SK-N-SH treated with all-trans-retinoic acid at 6 μM for 48 hours (cell line): ENCODE data around the gene SEC31A.
A peak's percentile ranks its signal among the peaks of the same experiment; 100 is the strongest.

ENCODE experiments used
- ATAC-seq: fragments of 200-7000 bp; cut with Tn5 transposase; 3 replicates; pipeline ENCODE4 v1.9.1; 2020; ENCODE audit warnings: mild to moderate bottlenecking, moderate library complexity
- ARNTL ChIP-seq: fragments of 450-650 bp; formaldehyde crosslinking; IDR thresholded peaks from 2 replicates; pipeline ENCODE4 v1.5.0; 2020; ENCODE audit warnings: low read depth, mild to moderate bottlenecking, moderate library complexity, borderline replicate concordance
- BACH2 ChIP-seq: fragments of 250-450 bp; sonication (Bioruptor Pico); IDR thresholded peaks from 2 replicates; pipeline ENCODE4 v1.9.0; 2021; ENCODE audit warnings: mild to moderate bottlenecking, borderline replicate concordance
- ESRRG ChIP-seq: fragments of 250-450 bp; sonication (Bioruptor Pico); IDR thresholded peaks from 2 replicates; pipeline ENCODE4 v1.6.1; 2021; ENCODE audit warnings: mild to moderate bottlenecking
- GLIS3 ChIP-seq: fragments of 250-450 bp; sonication (Bioruptor Pico); IDR thresholded peaks from 2 replicates; pipeline ENCODE4 v1.5.0; 2020; ENCODE audit warnings: mild to moderate bottlenecking, moderate library complexity
- ISL1 ChIP-seq: fragments of 250-450 bp; sonication (Bioruptor Pico); IDR thresholded peaks from 2 replicates; pipeline ENCODE4 v2.1.2; 2022; ENCODE audit warnings: mild to moderate bottlenecking, moderate library complexity
- OSR1 ChIP-seq: fragments of 250-450 bp; sonication (Bioruptor Pico); IDR thresholded peaks from 2 replicates; pipeline ENCODE4 v1.8.0; 2022; ENCODE audit warnings: moderate library complexity, mild to moderate bottlenecking, inconsistent platforms
- PPARA ChIP-seq: fragments of 250-450 bp; sonication (Bioruptor Pico); IDR thresholded peaks from 2 replicates; pipeline ENCODE4 v1.5.0; 2020; ENCODE audit warnings: mild to moderate bottlenecking, borderline replicate concordance
- SNAI2 ChIP-seq: fragments of 250-450 bp; sonication (Bioruptor Pico); IDR thresholded peaks from 2 replicates; pipeline ENCODE4 v1.5.0; 2020; ENCODE audit warnings: mild to moderate bottlenecking, moderate library complexity
- TOX ChIP-seq: fragments of 250-450 bp; sonication (Bioruptor Pico); IDR thresholded peaks from 2 replicates; pipeline ENCODE4 v1.8.0; 2021; ENCODE audit warnings: mild to moderate bottlenecking, moderate library complexity, borderline replicate concordance
- ZC3H10 ChIP-seq: fragments of 250-450 bp; sonication (Bioruptor Pico); IDR thresholded peaks from 2 replicates; pipeline ENCODE4 v1.5.1; 2021; ENCODE audit warnings: mild to moderate bottlenecking, moderate library complexity
- ZFP3 ChIP-seq: fragments of 250-450 bp; sonication (Bioruptor Pico); IDR thresholded peaks from 2 replicates; pipeline ENCODE4 v1.5.0; 2020; ENCODE audit warnings: mild to moderate bottlenecking, moderate library complexity
- ZFP30 ChIP-seq: fragments of 450-650 bp; formaldehyde crosslinking; IDR thresholded peaks from 2 replicates; pipeline ENCODE4 v1.5.0; 2022; ENCODE audit warnings: mild to moderate bottlenecking, moderate library complexity
- ZNF70 ChIP-seq: fragments of 450-650 bp; formaldehyde crosslinking; IDR thresholded peaks from 2 replicates; pipeline ENCODE4 v1.5.0; 2020; ENCODE audit warnings: mild to moderate bottlenecking, moderate library complexity
- TF ChIP-seq, protein P1 (sequence below): fragments of 250-450 bp; sonication (Bioruptor Pico); IDR thresholded peaks from 2 replicates; pipeline ENCODE4 v1.8.0; 2021; ENCODE audit warnings: low read depth, mild to moderate bottlenecking, moderate library complexity, borderline replicate concordance
- TF ChIP-seq, protein P2 (sequence below): fragments of 250-450 bp; sonication (Bioruptor Pico); IDR thresholded peaks from 2 replicates; pipeline ENCODE4 v1.5.1; 2020; ENCODE audit warnings: low read depth, mild to moderate bottlenecking, moderate library complexity
- TF ChIP-seq, protein P3 (sequence below): fragments of 250-450 bp; sonication (Bioruptor Pico); IDR thresholded peaks from 2 replicates; pipeline ENCODE4 v1.5.0; 2020; ENCODE audit warnings: mild to moderate bottlenecking, moderate library complexity
- TF ChIP-seq, protein P4 (sequence below): fragments of 250-450 bp; sonication (Bioruptor Pico); IDR thresholded peaks from 2 replicates; pipeline ENCODE4 v1.5.1; 2021; ENCODE audit warnings: mild to moderate bottlenecking, moderate library complexity

SEC31A gene

DNA sequence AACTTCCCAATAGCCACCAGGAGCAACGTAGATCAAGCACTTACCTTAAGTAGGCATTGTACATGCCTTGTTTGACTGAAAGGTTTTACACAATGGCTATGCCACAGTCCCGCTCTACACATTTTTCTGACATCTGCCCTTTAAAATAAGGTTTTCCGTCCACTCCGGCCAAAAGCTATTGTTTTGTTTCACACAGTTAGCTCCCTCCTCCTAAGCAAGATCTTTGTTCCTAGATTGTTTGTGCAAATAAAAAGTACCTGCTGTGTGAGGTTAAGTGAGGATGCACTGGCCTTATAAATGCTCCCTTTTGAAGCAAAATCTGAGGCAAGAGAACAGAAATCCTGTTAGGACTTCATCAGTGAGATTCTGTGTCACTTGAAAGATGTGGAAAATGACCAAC lies 104.1 kb downstream of the SEC31A start:
- TF ChIP-seq, protein P1, sequence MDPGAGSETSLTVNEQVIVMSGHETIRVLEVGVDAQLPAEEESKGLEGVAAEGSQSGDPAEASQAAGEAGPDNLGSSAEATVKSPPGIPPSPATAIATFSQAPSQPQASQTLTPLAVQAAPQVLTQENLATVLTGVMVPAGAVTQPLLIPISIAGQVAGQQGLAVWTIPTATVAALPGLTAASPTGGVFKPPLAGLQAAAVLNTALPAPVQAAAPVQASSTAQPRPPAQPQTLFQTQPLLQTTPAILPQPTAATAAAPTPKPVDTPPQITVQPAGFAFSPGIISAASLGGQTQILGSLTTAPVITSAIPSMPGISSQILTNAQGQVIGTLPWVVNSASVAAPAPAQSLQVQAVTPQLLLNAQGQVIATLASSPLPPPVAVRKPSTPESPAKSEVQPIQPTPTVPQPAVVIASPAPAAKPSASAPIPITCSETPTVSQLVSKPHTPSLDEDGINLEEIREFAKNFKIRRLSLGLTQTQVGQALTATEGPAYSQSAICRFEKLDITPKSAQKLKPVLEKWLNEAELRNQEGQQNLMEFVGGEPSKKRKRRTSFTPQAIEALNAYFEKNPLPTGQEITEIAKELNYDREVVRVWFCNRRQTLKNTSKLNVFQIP (CRISPR knock-in tag) = no peak
- TF ChIP-seq PPARA (CRISPR knock-in tag) (no peak), OSR1 (CRISPR knock-in tag) (no peak), ZNF70 (CRISPR knock-in tag) (no peak), ZFP30 (CRISPR knock-in tag) (no peak), ISL1 (CRISPR knock-in tag) (no peak), GLIS3 (CRISPR knock-in tag) (no peak), SNAI2 (CRISPR knock-in tag) (no peak), ESRRG (CRISPR knock-in tag) (no peak), ZFP3 (CRISPR knock-in tag) (no peak)
- TF ChIP-seq, protein P2, sequence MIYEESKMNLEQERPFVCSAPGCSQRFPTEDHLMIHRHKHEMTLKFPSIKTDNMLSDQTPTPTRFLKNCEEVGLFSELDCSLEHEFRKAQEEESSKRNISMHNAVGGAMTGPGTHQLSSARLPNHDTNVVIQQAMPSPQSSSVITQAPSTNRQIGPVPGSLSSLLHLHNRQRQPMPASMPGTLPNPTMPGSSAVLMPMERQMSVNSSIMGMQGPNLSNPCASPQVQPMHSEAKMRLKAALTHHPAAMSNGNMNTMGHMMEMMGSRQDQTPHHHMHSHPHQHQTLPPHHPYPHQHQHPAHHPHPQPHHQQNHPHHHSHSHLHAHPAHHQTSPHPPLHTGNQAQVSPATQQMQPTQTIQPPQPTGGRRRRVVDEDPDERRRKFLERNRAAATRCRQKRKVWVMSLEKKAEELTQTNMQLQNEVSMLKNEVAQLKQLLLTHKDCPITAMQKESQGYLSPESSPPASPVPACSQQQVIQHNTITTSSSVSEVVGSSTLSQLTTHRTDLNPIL (CRISPR knock-in tag) = no peak
- ATAC-seq = no peak

DNA sequence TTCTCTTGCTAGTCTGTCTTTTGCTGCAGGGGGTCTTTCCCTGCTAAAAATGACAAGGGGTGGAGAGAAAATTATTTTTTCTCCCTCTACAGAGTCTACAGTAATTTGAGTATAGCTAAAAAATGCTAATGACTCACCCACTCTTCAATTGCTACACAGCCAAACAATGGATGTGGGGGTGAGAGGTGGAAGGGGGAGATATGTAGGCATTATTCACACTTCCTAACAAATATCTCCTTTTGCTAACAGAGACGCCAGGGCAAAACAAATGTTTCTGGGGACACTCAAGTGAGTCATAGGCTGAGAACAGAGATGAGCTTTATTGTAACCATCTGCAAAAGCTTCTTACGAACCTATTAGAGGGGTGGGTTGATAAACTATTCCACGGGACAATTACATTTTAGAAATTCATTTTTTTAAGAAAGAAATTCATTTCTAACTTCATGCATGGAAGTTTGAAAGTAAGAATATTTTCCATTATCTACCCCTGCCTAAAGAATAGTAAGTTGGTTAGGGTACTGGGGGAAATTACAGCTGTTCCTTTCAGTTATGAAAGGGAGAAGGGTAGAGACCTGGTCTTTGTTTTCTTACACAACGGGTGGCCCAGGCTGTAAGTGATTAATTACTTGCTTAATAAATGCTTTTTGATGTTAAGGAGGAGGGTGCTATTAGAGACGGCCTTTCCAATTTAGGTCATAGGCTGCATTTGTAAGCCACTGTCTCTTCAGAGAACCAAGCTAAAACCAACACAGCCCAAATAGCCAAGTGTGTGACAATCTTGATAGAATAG lies 105.1 kb downstream of the SEC31A start:
- peak; percentile 80 for ATAC-seq
- TF ChIP-seq ZFP30 (CRISPR knock-in tag) (no peak), TOX (CRISPR knock-in tag) (no peak), GLIS3 (CRISPR knock-in tag) (no peak), SNAI2 (CRISPR knock-in tag) (no peak), ZC3H10 (CRISPR knock-in tag) (no peak), ISL1 (CRISPR knock-in tag) (no peak), BACH2 (no peak), ARNTL (CRISPR knock-in tag) (no peak), ZFP3 (CRISPR knock-in tag) (no peak), PPARA (CRISPR knock-in tag) (no peak), OSR1 (CRISPR knock-in tag) (no peak)
- TF ChIP-seq, protein P1 (CRISPR knock-in tag) = no peak
- TF ChIP-seq, protein P2 (CRISPR knock-in tag) = no peak
- TF ChIP-seq, protein P3, sequence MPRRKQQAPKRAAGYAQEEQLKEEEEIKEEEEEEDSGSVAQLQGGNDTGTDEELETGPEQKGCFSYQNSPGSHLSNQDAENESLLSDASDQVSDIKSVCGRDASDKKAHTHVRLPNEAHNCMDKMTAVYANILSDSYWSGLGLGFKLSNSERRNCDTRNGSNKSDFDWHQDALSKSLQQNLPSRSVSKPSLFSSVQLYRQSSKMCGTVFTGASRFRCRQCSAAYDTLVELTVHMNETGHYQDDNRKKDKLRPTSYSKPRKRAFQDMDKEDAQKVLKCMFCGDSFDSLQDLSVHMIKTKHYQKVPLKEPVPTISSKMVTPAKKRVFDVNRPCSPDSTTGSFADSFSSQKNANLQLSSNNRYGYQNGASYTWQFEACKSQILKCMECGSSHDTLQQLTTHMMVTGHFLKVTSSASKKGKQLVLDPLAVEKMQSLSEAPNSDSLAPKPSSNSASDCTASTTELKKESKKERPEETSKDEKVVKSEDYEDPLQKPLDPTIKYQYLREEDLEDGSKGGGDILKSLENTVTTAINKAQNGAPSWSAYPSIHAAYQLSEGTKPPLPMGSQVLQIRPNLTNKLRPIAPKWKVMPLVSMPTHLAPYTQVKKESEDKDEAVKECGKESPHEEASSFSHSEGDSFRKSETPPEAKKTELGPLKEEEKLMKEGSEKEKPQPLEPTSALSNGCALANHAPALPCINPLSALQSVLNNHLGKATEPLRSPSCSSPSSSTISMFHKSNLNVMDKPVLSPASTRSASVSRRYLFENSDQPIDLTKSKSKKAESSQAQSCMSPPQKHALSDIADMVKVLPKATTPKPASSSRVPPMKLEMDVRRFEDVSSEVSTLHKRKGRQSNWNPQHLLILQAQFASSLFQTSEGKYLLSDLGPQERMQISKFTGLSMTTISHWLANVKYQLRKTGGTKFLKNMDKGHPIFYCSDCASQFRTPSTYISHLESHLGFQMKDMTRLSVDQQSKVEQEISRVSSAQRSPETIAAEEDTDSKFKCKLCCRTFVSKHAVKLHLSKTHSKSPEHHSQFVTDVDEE (CRISPR knock-in tag) = no peak
- TF ChIP-seq, protein P4, sequence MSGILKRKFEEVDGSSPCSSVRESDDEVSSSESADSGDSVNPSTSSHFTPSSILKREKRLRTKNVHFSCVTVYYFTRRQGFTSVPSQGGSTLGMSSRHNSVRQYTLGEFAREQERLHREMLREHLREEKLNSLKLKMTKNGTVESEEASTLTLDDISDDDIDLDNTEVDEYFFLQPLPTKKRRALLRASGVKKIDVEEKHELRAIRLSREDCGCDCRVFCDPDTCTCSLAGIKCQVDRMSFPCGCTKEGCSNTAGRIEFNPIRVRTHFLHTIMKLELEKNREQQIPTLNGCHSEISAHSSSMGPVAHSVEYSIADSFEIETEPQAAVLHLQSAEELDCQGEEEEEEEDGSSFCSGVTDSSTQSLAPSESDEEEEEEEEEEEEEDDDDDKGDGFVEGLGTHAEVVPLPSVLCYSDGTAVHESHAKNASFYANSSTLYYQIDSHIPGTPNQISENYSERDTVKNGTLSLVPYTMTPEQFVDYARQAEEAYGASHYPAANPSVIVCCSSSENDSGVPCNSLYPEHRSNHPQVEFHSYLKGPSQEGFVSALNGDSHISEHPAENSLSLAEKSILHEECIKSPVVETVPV (CRISPR knock-in tag) = no peak
